Femur (tissue), 1 donor: ENCODE results near the gene CPE.
A peak's percentile ranks its signal among the peaks of the same experiment; 100 is the strongest.

Experiments used
- DNase-seq: peaks from one replicate; pipeline ENCODE4 v3.0.0-alpha.2; 2017

CPE gene

DNA sequence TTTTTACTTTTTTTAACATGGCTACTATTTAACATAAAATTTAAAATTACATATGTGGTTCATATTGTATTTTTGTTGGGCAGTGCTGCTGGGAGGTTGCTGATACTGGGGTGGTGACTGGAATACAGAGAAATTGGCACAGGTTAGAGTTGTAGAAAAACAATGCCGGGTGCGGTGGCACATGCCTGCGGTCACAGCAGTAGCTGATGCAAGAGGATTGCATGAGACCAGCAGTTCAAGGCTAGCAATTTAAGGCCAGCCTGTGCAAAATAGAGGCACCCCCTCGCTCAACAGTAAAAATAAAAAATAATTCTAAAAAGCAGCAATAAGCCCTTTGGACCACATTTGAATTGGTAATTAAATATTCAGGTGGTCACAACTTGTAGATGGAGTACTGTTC lies 11.8 kb upstream of the CPE start:
- DNase-seq, result no peak

DNA sequence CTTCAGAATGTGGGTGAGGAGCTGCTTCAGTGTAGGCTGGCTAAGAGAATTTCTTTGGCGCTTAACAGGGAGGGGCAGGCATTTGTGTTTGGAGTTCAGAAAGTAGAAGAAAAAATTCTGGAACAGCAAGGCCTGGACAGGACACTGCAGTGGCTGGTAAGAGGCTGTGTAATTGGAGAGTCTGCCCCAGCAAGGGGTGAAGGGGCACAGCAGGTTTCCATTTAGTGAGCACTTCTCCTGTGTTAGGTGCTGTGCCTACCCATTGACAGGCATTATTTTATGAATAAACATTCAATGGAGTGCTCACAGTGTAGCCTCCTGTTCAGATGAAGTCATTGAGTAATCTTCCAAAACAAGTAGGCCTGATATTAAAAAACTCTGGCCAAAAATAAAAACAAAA lies 10.7 kb upstream of the CPE start:
- DNase-seq, result no peak

DNA sequence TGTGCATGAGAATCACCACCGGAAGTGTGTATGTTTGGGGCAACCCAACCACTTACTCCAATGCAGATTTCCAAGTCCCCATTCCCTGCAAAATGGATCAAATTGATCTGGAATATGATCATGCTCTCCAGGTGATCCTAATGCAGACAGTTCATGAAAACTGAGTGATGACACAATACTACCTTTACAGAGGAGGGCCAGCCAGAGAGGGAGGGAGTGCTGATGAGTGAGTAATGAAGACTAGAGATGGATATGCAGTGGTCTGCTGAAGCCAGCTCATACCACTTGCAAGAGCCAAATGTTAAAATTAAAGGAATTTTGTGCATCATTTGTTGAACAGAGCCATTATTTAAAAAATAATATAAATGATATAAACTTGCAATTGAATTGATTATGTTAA lies 10.2 kb upstream of the CPE start:
- no peak for DNase-seq

DNA sequence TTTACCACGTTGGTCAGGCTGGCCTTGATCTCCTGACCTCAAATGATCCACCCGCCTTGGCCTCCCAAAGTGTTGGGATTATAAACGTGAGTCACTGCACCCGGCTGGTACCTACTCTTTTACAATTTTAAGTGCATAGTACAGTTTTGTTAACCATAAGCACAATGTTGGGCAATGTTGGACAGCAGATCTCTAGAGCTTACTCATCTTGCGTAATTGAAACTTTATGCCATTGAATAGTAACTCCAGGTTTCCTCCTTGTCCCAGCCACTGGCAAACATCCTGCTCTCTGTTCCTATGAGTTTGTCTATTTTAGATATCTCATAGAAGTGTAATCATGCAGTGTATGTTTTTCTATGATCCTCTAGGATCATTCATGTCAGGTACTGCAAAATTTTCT lies 9.3 kb upstream of the CPE start:
- DNase-seq, result no peak

DNA sequence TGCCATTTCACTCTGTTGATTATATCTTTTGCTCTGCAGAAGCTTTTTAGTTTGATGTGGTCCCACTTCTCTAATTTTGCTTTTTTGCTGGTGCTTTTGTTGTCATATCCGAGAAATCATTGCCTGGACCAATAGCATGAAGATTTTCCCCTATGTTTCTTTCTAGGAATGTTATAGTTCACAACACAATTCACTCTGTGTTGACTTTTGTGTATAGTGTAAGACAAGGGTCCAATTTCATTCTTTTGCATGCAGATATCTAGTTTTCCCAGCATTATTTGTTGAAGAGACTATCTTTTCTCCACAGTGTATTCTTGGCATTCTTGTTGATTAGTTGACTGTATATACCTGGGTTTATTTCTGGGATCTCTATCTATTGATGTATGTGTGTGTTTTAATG lies 8.3 kb upstream of the CPE start:
- DNase-seq, result no peak

DNA sequence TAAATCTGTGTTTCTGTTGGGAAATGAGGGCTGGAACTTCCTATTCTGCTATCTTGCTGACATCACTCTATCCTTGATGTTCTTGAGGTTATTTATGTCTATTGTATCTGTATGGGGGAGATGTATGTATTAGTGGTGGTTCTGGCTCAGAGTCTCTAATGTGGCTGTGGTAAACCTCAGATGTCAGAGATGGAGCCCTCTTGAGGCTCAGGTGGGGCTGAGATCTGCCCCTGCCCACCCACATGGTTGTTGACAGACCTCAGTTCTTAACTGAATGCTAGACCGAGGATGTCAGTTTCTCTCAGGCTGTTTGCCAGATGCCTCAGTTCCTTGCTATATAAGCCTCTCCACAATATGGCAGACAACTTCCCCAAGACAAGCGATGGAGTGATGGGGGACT lies 3.3 kb upstream of the CPE start:
- no peak for DNase-seq

DNA sequence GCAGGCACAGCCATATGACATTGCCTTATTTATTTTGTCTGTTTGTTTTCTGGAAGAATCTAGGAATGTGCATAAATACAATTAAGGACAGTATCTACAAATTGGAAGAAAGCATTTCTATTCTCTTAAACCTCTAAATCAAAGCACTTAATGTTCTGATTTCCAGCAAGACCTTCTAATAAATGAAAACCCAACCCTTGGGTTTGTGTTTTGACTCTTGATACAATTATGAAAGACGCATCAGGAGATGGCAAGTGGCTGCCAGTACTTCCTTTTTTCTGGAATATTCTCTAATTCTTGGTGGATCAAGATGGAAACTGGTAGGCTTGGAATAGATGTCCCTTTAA lies 437 bp upstream of the CPE start:
- DNase-seq, result no peak

DNA sequence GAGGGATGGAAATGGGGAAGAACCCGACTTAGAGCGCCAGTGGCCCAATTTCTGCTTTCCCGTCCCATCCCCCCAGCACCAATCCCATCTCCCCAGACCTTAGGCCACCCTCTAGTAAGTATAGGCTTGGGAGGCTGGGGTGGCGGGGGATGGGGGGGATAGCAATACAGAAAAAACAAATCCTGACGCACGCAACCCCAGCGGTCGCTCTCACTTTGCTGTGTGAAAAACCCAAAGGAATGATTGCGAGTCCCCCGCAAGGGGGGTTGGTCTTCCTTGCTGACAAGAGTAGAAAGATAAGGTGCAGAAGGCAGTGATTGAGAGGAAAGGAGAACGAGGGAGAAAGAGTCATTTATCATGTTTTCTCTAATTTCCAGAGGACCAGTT lies 863 bp downstream of the CPE start:
- peak; percentile 64 for DNase-seq

DNA sequence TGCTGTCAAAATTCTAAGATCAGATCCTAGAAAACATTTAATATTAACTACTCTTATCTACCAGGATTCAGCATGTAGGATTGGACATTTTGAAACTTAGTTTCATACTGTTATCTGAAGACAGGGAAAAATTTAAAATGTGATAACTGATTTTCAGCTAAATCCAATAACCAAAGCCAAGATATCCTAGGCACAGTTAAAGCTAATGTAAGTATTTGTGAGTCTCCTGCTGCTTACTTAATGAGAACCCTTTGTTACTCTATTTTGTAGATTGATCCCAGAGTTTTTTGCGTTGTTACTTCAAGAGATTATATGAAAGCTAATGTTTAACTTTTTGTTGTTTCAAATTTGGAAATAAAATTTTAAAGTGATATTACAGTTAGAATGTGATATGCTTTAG lies 2.0 kb downstream of the CPE start:
- no peak for DNase-seq

DNA sequence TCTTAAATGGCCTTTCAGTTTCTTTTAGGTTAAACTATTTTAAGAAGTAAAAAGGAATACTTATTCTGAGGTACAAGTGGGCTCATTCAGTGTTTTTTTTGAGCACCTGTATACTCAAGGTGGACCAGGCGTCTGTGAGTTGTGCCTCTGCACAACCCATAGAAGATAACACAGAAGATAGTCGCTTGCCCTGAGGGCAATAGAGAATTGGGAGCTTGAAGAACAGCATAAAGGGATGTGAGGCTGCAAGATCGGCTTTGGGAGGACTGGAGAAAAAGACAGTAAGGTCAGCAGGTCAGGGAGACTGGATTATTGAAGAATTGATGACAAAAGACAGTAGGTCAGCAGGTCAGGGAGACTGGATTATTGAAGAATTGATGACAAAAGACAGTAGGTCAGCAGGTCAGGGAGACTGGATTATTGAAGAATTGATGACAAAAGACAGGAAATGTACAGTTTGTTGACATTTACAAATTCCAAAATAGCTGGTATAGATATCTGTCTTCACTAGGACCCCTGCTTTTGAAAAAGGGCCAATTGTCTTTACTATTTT lies 3.1 kb downstream of the CPE start:
- DNase-seq, result no peak

DNA sequence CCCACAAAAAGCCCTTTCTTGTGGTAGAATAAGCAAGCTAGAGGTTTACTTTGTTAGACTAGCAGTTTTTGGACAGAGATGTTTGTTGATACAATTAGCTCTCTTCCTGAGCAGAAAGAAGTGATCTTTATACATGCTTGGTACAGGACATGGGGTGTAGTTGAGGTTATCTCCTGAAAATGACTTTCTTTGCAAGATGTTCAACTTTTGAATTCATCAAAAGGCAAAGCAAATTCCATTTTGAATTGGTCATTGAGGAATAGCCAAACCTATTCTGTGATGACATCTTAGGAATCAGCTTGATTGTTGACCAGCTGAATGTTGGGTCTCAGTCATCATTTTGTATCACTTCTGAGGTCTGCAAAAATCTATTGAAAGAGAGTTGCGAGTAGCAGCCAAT lies 3.8 kb downstream of the CPE start:
- no peak for DNase-seq

DNA sequence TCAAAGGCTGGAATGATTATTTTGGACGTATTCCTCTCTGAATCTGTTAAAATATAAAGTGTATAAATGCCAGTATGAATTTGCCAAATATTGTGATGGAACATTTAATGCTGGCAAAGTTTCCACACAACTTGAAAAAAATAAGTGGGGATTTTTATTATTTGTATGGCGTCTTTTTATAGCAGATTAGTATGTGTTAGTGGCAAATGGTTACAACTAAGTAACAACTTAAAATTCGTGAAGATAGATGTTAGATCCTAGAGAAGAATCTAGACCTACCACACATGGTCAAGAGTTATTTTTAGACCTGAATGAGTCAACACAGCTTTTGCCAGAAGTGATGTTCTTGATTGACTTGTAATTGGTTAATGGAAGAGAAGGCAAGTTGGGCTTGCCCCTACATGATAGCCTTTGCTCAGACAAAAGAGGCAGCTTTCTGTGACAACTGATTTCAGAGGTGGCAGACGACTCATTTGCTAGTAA lies 4.8 kb downstream of the CPE start:
- no peak for DNase-seq

DNA sequence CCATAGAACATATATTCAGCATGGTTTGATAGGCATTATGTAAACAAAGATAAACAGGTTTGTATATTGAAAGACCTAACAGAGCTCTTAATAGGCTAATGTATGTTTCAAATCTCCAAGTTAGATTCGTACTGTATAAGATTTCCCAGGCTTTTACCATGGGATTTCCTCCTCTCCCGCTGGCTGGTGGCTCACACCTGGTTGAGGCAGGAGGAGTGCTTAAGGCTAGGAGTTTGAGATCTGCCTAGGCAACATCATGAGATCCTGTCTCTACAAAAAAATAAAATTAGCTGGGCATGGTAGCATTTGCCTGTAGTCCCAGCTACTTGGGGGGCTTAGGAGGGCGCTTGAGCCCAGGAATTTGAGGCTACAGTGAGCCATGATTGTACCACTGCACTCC lies 5.4 kb downstream of the CPE start:
- no peak for DNase-seq

DNA sequence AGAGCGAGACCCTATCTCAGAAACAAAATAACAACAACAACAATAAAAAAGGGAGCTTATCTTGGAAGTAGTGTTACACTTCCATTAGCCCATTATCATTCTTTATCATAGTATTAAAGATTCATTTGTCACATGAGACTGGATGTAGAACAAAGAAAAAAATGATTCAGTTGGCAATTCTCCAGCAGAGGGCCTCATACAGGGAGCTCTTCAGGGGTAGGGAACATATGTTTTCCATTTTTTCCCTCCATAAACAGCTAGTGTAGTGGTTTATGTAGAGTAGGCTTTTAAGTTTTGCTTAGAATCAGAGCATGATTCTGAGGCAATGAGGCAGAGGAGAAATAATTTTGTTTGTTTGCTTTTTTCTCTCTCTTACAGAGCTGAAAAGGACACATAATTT lies 5.8 kb downstream of the CPE start:
- DNase-seq, result no peak

DNA sequence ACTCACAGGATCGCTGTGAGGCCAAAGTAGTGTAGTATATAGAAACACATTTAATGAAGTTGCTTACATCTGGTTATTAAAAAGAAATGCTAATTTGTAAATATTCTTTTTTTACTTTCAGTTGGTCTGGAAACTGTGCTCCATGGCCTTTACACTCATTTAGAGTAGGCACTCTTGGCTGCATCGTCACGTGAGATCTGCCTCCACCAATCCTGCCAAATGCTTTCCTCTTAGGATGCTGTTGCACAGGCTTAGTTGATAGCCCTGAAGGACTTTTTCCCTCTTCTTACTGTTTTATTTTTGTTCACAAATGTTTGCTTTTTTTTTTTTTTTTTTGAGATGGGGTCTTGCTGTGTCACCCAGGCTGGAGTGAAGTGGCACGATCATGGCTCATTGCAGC lies 6.3 kb downstream of the CPE start:
- no peak for DNase-seq

DNA sequence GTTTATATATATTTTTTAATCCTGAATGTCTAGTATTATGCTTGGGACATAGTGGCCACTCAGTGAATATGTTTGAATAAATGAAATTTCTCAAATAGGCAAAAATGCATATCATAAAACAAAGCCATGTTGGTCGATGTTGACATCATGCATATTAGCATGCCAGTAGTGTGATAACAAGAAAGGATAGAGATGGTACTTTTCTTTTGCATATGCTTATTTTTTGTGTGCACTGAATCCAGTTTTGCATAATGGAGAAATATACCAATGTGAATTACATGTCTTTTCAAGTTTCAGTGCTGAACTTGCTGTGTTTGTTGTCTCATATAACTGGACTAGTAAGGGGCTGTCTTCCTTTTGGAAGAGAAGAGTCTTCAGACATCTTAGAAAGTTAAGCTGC lies 7.5 kb downstream of the CPE start:
- DNase-seq, result no peak

DNA sequence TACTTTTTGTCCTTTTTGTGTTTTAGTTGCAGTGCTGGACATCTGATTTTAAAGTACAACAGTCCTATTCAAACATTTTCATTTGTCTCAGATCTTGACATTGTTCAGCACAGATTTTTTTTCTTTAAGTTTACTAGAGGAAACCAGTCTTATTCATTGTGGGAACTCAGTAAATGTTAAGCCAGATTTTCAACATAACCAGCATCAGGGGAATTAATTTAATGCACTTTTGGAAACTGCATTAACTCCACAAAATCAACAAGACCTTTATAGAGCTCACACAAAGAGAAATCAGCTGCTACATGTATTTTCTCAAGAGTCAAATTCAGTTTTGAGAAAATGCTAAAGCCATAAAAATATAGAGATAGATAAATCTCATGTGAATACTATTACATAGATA lies 9.9 kb downstream of the CPE start:
- no peak for DNase-seq

DNA sequence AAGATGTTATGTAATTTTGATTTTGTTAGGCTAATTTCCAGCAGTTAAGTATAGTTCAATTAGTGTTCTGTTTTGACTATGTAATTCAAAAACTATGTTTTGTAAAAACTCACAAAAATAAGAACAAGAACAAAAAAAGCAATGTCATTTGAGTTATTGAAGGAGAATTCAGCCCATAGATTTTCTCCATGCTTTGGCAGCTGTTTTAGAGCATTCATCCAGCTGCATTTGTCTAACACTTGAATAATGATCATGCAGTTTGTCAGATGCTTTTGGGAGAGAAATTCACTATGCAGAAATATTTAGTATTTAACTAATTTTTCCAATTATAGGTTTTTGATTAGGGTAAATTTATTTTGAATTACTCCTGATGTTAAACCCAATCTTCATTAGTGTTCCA lies 14.2 kb downstream of the CPE start:
- no peak for DNase-seq

DNA sequence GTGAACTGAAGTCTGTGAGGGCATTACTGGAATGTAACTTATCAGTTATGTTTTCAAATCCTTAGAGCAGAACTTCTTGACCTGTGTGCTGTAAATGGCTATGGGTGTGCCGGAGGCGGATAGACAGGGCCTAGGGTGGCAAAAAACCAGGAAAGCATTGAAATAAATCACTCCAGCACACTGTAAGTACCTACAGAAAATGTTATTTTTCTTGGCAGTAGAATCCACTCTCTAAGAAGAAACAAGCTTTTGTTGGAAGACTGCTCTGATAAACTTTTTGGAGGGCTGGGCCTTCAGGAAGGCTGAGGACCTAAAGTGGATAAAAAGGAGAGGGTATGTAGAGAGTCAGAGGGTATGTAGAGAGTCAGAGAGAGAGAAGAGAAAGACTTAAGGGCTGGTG lies 14.9 kb downstream of the CPE start:
- DNase-seq, result no peak

DNA sequence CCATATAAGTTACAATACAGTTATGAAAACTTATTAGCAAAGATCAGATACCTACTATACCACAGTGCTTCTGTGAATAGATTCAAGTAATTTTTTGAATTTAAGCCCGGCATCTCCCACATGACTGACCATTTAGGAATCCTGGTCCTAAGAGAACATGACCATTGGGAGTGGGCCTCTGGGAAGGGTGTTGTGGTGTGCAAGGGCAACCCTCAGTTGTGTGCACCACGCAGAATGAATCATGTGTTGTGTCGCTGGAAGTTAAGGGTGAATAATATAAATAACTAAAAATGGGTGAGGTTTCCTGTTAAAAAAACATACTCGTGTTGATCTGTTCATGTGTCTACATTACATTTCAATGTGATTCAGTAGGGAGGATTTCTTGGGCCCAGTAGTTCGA lies 15.5 kb downstream of the CPE start:
- no peak for DNase-seq

DNA sequence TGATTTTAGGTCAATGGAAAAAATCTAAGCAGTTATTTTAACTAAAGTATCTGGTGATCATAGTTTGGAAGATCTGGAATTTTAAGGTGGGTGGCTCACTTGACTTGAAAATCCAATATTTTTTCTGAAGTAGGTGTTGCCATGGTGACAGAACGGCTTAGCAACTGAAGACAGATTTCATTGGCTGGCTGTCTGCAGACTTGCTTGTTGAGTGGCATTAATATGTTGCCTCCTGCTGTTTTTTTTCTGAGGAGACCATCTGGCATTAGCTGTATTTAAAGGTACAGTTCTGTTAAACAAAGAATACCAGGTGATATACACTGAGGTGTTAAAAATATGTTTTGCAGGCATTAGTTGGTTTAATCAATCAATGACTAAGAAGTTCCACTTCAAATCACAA lies 19.8 kb downstream of the CPE start:
- no peak for DNase-seq

DNA sequence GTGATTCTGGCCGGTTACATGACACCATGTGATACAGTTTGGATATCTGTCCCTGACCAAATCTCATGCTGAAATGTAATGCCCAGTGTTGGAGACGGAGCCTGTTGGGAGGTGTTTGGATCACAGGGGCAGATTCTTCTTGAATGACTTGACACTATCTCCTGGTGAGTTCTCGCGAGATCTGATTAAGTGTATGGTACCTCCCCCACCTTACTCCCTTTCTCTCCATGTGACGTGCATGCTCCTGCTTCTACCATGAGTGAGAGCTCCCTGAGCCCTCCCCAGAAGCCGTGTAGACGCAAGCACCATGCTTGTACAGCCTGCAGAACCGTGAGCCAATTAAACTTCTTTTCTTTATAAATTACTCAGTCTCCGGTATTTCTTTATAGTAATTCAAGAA lies 23.6 kb downstream of the CPE start:
- no peak for DNase-seq

DNA sequence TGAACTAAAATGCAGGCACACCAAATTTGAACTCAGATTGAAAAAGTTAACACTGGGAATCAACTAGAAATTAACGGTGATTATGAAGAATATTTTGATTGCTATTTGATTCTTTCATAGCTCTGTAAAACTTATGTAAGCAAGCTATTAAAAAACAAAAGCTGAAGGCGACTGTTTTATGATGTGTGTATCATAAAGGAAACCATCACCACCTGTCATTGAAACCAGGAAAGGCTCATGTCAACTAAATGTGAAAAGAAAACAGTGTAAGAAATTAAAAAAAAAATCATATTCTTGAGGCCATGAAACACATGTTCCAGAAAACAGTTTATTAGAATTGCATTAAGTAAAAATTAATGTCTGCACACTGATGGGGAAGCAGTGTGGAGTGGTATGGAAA lies 24.2 kb downstream of the CPE start:
- DNase-seq, result no peak

DNA sequence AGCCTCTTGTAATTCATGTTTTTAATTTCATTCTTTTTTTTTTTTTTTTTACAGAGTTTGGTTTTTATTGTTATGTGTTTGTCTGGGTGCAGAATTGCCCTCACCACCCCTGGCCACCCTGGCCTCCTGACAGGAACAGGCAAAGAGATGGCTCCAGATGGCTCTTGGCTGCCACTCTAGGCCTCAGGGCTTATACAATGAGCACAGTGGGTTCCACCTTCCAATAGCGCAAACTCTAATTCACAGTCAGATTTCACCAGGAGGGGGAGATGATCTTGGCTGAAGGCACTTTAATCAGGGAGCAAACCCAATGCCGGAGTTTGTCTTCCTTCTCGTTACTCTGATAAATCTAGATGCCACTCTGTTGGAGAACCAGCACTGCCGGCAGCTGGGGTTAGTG lies 24.8 kb downstream of the CPE start:
- DNase-seq, result no peak

DNA sequence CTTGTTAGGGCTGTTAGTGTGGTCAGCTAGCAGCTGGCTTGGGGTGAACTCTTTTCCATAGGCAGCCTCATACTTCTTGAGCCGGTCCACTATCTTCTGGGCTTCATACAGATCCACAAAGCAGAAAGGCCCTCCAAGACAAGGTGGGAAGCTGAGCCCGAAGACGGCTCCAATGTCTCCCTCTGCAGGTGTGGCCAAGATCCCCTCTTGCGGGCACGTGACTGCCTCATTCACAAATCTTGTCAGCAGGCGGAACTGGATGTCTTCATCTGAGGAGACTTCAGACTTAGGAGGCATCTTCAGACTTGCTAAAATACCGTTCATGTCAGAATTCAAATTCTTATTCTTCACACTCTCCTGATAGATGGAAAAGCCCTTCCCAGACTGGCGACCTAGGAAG lies 25.3 kb downstream of the CPE start:
- no peak for DNase-seq

DNA sequence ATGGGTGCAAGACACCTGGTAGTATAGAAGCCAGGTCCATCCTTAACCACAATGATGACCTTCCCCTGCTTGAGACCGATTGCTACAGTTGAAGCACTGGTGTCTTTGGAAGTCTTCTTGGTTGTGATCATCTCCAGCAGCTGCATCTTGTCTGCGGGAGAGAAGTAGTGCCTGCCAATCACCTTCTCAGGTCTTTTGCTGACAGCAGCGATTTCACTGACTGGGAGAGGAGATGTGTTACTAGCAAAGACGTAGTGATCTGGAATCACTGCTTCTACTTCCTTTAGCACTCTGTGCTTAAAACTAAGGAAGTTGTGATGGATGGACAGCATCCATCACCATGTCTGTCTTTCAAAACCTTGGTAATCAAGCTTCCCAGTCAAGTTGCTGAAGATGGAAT lies 25.9 kb downstream of the CPE start:
- no peak for DNase-seq
